Vein endothelial cell (primary cell): ENCODE measurements around the gene ZNF69. TPM values are rescaled to one million over a fixed set of nuclear protein-coding genes. Genes with fewer than 3 reads are reported as not detected.

ENCODE experiments used
- total RNA-seq: library from RNA; depleted of rRNA; stranded (reverse); fragments of >200 nt; gene quantifications from 2 replicates; pipeline ENCODE4 v1.2.3, GENCODE V29; 2012

Gene ZNF69
- 3.3 and 12.8 TPM in 2 replicates for total RNA-seq

DNA sequence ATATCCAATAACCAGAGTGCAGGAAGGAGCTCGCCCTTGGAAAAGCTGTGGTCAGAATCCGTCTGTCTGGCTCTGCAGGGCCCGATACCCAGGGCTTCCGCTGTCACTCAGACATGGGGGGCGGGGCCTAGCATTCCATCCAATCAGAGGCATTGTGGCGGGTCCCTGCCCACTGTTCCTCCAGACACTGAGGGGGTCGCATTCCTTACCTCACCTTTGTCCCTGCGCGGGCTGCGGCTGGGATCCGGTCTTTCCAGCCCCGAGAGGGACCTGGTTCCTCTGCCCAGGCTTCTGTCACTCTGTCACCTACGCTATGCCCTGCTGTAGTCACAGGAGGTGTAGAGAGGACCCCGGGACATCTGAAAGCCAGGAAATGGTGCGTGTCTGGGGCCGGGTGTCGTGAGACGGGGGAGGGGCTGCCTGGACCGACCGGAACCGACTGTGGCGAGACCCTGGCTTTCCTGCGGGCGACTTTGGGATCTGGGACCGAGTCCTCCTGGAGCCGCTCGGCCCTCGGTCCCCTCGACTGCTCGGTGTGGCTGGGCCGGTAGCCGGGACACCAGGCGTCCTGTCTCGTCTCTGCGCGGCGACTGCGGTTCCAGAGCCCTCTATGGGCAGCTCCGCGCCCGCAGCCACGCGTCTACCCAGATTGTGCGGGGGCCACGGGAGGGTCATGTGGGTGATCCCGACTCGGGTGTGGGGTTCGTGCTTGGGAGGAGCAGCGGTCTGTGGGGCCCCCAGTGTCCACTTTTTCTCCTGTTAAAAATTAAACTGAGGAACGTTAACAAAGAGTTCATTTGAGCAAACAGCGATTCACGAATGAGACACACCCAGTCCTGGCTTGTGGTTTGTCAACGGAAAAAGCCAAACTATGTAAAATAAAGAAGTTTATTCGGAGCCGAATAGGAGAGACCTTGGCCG, at the start of gene ZNF69:
TSS of gene ZNF69 (plus strand) at position 172 of the 921 bp plus-strand sequence. CDS start at position 314, 142 bp downstream.

GRCh38 chr19:11848594-11849469, 38.8 kb upstream of the ZNF69 start, which contains the start of gene ZNF439:
Gene ZNF439 (plus strand): TSS chr19:11848726. CDS start chr19:11848868, 142 bp downstream.

DNA sequence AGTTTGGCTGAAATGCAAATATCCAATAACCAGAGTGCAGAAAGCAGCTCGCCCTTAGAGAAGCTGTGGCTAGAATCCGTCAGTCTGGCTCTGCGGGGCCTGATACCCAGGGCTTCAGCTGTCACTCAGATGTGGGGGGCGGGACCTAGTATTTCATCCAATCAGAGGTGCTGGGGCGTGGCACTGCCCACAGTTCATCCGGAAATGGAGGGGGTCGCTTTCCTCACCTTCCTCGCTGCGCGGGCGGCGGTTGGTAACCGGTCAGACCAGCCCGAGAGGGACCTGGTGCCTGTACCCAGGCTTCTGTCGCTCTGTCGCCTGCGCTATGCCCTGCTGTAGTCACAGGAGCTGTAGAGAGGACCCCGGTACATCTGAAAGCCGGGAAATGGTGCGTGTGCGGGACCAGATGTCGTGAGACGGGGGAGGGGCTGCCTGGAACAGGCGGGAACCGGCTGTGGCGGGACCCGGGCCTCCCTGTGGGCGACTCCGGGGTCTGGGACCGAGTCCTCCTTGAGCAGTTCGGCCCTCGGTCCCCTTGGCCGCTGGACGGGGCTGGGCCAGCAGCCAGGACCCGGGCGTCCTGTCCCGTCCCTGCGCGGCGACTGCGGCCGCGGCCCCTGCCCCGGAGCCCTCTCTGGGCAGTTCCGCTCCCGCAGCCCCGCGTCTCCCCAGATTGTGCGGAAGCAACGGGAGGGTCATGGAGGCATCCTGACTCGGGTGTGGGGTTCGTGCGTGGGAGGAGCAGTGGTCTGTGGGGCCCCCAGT, 37.5 kb downstream of the ZNF69 start, which contains the start of gene ZNF700:
TSS of gene ZNF700 (plus strand) at position 222 of the 765 bp plus-strand sequence. CDS start at position 326, 104 bp downstream.

Other genes starting within 250 kb of the ZNF69 start
- 6.9 and 9.9 TPM in 2 replicates for gene ZNF823, start 148.8 kb upstream of the ZNF69 start, total RNA-seq
- 5.6 and 6.4 TPM in 2 replicates for gene ZNF441, start 120.8 kb upstream of the ZNF69 start, total RNA-seq
- 0.65 and 1.8 TPM in 2 replicates for gene ZNF491, start 89.3 kb upstream of the ZNF69 start, total RNA-seq
- 8.2 and 9.7 TPM in 2 replicates for gene ZNF440, start 73.5 kb upstream of the ZNF69 start, total RNA-seq
- gene ZNF439, start 39.1 kb upstream of the ZNF69 start, total RNA-seq = 0.33 and 3.4 TPM in 2 replicates
- gene ZNF700, start 37.3 kb downstream of the ZNF69 start, total RNA-seq = 5.2 and 8.0 TPM in 2 replicates
- 0.33 and 2.4 TPM in 2 replicates for gene ZNF763, start 77.3 kb downstream of the ZNF69 start, total RNA-seq
- gene ZNF433, start 147.9 kb downstream of the ZNF69 start, total RNA-seq = 0.98 and 1.8 TPM in 2 replicates
- gene ZNF878, start 165.2 kb downstream of the ZNF69 start, total RNA-seq = 0.67 TPM in 1 of 2 replicates, not detected in the other
- 1.6 and 4.2 TPM in 2 replicates for gene ZNF844, start 176.9 kb downstream of the ZNF69 start, total RNA-seq